Measurements from ENCODE around the gene SPOCK3.

SPOCK3 gene

DNA sequence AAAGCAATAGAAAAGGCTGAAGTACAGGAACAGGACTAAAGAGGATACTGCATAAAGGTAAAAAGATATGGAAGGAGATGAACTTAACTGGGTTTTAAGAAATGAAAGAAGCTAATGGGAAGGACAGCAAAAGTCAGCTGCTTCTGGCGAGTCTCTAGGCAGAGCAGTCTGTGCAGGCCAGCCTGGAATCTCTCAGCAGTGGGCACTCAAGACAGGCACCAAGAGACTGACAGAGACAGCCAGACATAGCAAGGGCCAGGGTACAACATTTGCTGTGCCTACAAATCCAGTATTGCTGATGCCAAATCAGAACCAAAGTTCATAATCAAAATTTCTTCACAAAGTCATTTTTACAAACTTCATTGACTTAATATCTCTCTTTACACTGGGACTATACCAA, 62.4 kb downstream of the SPOCK3 start:
- FAIRE-seq = no peak

DNA sequence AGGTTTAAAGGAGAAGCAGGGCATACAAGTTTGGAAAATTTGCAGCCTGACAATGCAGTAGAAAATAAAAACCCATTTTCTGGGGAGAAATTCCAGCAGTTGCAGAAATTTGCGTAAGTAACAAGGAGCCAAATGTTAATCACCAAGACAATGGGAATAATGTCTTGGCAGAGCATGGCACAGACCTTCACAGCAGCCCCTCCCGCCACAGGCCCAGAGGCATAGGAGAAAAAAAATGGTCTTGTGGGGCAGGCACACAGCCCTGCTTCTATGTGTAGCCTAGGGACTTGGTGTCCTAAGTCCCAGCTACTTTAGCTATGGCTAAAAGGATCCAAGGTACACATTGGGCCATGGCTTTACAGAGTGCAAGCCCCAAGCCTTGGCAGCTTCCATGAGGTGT, 65.7 kb downstream of the SPOCK3 start:
- no peak for FAIRE-seq

DNA sequence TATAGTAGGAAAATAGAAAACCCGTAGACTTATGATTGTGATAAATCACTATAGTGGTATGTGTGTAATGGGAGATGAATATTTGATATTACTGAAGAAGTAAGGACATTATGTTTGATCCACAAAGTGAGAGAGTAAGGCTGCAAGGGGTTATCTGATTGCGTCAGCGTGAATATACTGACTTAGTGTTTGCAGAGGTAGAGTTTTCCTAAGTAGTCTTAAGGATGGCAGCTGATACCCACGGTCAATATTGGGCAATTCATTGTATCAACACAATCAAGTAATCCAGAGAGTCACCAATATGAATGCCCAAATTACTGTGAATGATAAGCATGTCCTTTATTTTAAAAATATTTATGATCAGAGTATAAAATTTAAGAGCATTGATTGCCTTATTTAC, 83.7 kb downstream of the SPOCK3 start:
- FAIRE-seq = no peak

DNA sequence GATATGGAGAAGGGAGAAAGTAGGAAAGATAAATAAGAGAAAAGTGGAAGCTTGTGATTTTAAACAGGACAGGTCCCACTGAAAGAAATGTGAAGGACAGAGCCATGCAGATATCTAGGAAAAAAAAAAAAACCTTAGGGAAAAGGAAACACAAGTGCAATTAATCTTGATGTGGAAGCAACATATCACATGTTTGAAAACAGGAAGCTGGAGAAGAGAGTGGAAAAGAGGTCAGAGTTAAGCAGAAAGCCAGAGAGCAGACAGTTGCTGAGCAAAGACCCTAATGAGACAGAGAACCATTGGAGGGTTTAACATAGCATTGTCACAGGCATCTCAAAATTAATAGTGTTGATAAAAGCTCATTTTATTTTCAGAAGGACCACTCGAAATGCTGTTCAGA, 89.7 kb downstream of the SPOCK3 start:
- no peak for FAIRE-seq

DNA sequence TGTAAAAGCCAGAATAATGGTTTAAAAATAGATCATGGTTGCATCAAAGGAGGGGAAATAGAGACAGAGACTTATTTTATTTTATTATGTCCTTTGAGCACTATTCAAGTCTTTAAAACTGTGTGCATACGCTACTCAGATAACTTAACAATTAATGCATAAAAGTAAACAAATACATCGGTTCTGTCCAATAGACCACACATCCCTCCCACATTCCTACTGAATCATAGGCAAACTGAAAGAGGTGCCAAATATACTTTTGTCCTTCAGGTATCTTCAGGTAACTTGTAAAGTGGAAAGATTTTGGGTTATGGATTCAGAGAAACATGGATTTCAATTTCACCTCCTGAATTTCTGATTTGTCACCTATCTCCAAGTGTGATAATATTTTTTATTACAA, 91.3 kb downstream of the SPOCK3 start:
- FAIRE-seq = no peak

DNA sequence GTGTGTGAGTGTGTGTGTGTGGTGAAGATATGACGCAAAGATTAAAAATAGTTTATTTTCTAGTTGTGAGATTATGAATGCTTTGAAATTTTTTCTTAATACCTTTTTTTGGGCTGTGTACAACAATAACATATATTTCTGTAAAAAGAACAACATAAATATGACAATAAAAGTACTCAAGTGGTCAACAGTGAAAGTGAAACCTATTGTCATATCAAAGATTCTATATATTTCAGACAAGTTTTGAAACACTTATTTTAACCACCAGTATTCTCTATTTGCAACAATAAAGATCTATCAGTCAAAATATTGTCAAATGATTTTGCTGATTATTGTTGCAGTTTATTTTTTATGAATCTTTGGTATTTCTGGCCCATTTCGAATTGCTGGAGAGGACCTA, 98.0 kb downstream of the SPOCK3 start:
- FAIRE-seq = no peak

DNA sequence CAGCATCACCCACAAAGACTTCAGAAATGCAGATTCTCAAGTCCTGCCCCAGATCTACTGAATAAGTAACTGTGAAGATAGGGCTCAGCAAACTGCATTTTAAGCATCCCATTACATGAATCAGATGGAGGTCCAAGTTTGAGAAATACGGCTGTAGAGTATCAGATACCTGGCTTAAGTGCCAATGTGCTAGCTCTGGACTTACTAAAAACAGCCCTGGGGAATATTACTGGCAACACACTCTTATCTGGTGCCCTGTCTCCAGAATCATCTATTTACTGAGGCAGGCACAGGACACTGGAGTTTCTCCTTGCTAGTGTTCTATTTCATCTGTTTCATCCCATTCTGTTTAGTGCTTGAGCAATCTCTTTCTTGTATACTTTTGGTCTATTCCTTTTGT, 105.1 kb downstream of the SPOCK3 start:
- FAIRE-seq = no peak

DNA sequence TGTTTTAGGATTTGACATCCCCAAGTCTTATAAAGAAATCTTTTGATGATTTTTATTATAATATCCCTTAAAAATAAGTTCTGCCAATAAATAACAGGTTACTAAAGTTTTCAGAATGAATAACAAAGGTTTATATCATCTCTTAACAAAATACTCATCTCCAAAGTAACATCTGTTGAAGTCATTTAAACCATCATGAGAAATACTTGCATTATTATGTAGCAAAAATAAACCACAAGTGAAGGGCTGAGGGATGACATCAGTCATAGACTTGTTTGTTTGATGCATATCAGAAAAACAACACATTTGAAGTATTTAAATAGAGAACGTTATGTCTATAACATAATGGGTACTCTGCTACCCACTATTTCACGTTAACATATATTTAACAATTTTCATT, 114.9 kb downstream of the SPOCK3 start:
- no peak for FAIRE-seq

DNA sequence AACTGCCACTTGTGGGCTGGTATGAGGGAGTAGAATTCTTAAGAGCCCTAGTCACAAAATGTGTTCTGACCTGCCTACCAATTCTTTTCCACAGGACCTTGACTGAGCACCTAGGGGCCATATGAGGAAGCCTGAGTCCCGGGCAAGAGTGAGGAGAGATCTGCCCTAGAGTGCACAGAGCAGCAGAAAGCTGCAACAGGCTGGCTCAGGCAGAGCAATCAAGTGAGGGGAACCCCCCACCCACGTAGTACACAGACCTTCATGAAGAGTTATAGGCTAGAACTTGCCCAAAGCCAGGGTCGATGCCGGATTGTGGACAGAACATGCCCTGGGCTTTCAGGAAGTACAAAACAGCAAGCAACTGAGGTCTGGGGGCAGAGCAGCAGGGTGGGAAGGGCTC, 117.0 kb downstream of the SPOCK3 start:
- no peak for FAIRE-seq

DNA sequence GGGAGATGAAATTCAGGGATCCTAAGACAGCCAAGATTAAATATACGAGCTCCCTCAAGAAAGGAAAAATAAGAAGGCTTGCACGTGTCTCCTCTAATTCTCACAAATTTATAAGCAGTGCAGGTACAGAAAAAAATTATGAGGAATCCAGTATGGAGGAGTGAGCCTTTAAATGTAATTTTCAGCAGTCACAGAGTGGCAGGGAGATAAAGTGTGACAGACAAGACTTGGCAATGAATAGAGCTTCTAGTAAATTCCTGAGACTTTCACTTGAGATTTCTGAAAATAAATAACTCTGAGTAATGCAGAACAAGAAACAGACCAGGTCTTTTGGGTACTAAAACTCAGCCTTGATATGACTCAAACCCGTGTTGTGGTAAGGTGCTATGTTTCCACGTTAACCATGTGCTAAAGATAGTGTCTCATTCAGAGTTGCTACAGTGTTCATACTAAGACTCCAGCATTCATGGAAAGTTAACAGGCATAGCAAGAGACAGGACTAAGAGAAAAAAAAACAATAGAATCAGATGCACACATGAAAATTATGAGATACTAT, 119.8 kb downstream of the SPOCK3 start:
- no peak for FAIRE-seq

DNA sequence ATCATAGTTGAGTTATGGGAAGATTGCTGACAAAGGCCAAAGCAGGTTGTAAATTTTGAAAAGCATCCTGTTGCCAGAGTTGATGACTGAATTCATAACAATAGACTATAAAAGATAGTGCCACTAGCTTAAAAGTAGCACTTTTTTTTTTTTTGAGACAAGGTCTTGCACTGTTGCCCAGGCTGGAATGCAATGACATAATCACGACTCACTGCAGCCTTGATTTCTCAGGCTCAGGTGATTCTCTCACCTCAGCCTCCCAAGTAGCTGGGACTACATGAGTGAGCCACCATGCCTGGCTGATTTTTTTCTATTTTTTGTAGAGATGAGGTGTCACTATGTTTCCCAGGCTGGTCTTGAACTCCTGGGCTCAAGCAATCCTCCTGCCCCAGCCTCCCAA, 122.7 kb downstream of the SPOCK3 start:
- no peak for FAIRE-seq

DNA sequence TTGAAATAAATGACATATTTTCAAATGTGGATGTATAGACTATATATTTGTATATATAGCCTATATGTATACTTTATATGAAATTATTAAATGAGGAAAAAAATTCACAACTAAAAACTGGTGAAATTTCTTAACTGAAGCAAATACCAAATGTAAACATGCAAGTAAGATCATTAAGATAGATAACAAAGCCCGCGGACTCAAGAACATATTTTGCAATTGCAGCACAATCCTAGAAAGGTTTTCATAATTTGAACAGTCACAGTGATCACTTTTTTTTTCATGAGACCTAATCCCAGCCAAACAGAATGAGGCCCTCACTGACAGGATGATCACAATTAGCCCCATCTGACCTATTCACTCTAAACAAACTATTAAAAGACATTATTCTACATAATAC, 123.2 kb downstream of the SPOCK3 start:
- no peak for FAIRE-seq

DNA sequence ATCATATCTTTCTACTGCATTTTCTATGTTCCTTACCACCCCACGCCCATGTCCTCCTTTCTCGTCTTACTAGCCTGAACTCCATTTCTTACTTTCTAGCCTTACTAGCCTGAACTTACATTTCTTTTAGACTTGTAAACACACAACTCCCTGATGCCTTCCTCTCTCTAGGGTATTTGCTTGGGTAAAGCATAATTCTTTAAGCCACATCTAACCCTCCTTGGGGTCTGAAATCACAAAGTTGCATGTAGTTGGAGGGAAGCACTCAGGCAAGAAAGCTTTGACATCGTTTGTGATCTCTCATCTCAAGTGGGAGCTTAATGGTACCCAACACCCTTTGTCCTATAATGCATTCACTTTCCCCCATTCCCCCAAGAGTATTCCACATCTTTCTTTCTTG, 124.4 kb downstream of the SPOCK3 start:
- no peak for FAIRE-seq

DNA sequence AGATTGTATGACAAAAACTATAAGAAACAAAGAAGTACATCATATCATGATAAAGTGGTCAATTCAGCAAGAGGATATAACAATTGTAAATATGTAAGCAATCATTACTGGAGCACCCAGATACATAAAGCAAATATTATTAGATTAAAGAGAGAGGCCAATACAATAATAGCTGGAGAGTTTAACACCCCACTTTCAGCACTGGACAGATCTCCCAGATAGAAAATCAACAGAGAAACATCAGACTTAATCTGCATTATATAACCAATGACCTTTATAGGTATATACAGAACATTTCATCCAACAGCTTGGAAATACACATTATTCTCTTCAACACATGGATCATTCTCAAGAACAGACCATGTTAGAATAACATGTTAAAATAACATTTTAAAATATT, 128.4 kb downstream of the SPOCK3 start:
- no peak for FAIRE-seq

DNA sequence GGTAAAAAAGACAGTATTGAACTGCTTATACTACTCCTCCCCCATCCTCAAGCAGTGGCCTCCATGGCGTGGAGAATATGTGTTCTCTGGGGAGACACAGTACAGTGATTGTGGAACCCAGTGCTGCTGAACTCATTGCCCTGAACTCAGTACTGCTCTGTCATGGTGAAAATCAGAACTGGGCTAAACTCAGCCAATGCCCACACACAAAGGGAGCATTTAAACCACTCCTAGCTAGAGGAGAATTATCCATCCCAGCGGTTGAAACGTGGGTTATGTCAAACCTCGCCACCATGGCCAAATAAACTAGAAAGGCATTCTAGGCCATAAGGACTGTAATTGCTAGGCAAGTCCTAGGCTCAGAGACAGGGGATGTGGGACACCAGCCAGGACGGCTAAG, 131.8 kb downstream of the SPOCK3 start:
- FAIRE-seq = no peak

DNA sequence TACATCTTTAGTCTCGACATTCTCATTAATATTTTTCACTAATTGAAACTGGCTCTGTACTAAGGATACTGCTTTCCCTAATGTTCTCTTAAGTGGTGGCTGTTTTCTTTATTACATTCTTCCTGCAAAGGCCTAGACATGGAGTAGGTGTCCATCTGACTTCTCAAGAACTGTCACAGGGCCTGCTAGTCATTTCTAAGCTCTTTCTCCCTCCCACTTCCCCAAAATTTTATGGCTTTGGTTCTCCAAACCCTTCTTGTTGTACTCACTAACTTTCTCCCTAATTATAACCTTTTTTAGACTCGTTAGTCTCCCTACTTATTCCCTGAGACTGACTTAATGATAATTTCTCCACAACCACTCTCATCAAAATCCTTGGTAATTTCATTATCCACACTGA, 133.3 kb downstream of the SPOCK3 start:
- no peak for FAIRE-seq

DNA sequence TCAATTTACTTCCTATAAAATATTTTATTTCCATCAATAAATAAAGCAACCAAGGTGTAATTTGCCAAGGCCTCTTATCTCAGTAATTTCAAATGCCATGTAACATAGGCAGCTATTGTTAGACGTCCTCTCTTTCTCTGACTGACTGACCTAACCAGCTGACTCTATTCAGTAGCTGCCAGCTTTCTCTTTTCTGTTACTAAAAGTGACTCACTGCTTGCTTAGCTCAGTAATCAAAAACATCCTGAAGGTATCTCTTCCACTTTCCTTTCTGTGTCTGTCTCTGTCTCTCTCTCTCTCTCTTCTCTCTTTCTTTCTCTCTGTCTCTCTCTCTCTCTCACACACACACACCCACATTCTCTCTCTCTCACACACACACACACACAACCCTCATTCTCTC, 134.2 kb downstream of the SPOCK3 start:
- FAIRE-seq = no peak

DNA sequence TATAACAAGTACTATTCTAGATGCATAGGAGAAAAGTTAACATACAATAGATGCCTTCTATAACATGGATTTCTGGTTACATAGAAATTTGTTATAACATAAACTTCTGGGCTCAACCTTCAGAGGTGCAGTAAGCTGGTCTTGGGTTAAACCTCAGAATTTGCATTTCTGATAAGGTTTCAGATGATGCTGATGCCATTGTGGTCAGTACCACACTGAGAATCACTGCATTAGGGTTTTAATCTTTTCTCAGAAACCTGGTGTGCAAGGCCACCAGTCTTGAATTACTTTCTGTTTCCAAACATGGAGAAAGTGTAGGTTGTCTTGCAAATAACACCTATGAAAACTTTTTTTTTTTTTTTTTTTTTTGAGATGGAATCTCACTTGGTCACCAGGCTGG, 146.2 kb downstream of the SPOCK3 start:
- FAIRE-seq = no peak

DNA sequence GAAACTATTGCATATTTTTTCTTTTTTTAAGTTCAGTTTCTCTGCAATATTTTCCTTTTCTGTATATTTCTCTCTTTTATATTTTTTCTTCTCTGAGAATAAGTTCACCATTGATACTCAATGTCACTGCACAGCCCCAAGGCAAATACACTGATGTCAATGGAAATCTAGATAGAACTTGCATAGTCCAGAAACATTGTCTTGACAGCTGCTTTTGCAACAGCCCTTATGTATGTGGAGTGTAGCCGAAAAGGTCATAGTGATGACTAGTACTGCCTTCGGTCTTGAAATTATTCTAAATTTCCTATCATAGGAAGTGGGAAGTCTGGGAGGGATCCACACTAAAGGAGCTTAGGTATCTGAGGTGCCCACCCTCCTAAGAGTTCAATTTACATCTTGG, 150.0 kb downstream of the SPOCK3 start:
- no peak for FAIRE-seq

DNA sequence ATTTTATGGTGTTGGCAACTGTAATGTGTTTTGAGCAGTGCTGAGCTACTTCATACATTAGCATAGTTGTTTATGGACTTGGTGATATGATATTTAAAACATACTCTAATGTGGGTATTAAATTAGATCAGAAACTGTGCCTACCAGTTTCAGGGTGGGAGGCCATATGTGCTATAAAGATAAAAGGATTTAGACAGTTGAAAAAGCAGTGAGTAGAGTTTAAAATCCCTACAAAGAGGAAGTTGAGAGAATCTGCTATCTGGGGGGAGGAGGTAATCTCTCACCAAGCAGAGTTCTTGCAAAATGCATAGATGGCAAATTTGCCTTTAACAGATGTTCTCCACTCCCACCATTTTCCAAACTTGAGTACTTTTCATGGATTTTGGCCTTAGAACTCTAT, 154.5 kb downstream of the SPOCK3 start:
- FAIRE-seq = no peak

DNA sequence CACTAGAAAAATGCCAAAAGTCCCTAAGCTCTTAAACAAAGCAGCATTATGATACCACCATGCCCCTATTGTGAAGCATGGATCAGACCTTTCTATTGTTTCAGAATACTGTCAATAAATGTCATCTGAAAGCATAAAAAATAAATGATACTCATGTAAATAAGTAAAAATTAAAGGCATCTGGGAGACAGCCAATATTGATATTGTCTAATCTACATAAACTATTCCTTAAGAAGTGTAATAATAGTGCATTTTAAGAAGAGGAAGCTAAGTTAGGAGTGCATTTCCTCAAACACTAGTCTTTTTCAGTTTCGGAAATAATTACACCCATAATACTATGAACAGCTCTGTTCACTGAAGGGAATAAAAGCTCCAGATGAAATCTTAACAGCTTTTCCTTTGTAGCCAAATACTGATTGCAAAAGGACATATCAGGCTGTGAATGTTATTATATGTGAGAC, 181.6 kb downstream of the SPOCK3 start:
- FAIRE-seq = no peak

DNA sequence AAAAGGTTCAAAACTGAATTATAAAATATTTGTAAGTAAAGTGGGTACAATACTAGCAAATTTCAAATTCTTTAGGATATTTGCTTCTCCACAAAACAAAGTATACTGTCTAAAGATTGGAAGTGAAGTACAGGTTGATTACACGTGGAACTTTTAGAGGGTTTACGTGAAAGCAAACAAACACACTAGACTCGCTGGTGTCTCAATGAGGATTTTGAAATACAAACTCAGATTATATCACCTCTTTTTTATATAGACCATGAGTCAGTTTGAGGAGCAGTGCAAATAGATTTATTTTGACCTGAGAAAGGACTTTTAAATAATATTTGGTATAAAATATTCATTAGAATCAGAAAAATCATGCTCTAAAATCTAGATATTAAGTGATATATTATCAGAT, 185.0 kb downstream of the SPOCK3 start:
- FAIRE-seq = no peak

DNA sequence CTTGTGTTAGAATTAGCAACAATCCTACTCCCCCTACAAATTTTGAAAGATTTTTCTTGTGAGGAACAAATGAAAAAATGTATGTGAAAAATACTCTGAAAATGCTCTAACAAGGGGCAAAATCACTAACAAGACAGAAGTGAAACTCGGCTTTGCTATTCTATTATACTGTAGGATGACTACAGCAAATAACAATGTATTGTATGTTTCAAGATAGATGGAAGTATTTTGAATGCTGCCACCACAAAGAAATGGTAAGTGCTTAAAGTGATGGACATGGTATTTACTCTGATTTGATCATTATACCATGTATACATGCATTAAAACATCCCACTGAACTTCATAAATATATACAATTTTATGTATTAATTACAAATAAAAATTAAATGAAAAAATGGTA, 192.8 kb downstream of the SPOCK3 start:
- no peak for FAIRE-seq

DNA sequence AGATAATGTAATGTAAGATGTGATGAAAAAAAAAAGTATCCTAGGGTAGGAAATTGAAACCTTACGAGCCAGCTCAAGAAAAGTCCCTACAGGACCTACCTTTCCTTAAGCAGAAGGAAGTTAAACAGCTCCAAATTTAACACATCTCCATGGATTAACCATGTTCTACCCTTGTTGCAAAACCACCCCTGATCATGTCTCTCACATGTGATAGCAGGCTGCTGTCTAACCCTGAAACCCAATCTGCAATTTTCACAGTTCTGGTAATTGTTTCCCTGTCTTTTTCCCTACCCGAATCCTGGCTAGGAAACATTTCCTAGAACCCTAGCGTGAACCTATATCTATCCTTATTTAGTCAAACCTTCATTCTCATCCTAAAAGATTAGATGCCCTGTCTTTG, 198.9 kb downstream of the SPOCK3 start:
- no peak for FAIRE-seq

DNA sequence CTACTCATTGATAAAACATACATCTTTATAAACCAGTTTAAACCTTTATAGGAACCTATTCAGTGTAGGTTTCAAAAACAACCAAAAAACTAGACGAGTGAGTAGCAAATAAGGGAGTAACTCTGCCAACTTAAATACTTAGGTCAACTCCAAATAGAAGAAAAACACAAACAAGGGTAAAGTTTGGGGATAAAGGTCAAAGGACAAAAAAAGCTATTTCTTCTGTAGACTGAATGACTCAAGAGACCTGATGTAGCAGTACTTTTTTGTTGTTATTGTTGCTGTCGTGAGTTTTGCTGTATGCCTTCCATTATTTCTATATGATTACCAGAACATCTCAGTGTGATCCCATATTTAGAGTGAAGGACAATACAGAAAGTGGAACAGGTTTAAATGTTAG, 199.3 kb downstream of the SPOCK3 start:
- no peak for FAIRE-seq

DNA sequence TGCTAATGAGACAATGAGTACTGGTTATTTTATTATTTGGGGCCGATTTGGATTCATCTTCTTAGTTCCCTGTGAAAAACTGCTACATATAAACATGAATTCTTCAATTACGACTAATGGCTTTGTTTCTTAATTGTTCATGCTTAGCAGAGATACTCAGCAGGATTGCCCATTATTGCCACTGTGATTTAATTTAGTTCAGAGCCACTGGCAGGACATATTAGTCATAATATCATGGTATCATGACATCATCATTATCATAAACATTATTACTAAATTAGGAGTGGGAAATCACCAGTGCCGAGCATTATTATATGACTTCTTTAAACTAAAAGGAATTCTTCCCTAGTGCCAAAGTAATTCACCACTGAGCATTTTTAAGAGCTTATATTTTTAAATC, 201.4 kb downstream of the SPOCK3 start:
- no peak for FAIRE-seq

Measured in endometrium (tissue), 2 donors.